Stimulated activated CD4-positive, alpha-beta T cell treated with anti-CD3 and anti-CD28 coated beads, TNF-alpha, amount 100 ng/mL, for 24 hours (primary cell): ENCODE data around the gene PFDN6.

Source experiments
- DNase-seq, 3 experiments: peaks; one replicate each; pipeline ENCODE4 v3.0.0-alpha.2; 2020; ENCODE audit warnings: low read depth in 3 of 3

Gene PFDN6

GRCh38 chr6:33295621-33296369, 6.4 kb downstream of the PFDN6 start:
- no peak for DNase-seq

GRCh38 chr6:33296797-33297405, 7.5 kb downstream of the PFDN6 start:
- DNase-seq: no peak

GRCh38 chr6:33297406-33297955, 8.1 kb downstream of the PFDN6 start:
- no peak for DNase-seq

- peak in 1 of 3 experiments; percentile 54 for DNase-seq
Observed at GRCh38 chr6:33297956-33298772, 8.8 kb downstream of the PFDN6 start.

GRCh38 chr6:33298773-33299236, 9.4 kb downstream of the PFDN6 start, which contains the start of gene RGL2:
RGL2 (minus strand) TSS chr6:33298942; CDS start chr6:33298610, 332 bp downstream.
- peak in 1 of 3 experiments; percentile 56 for DNase-seq

- peak; percentile 85 to 93 (median 91) for DNase-seq
Observed at GRCh38 chr6:33299237-33299944, 10.0 kb downstream of the PFDN6 start.

GRCh38 chr6:33301877-33302276, 12.5 kb downstream of the PFDN6 start:
- DNase-seq: no peak

GRCh38 chr6:33304216-33304615, 14.8 kb downstream of the PFDN6 start:
- DNase-seq: no peak

GRCh38 chr6:33305052-33305451, 15.7 kb downstream of the PFDN6 start:
- no peak for DNase-seq

GRCh38 chr6:33306356-33306755, 17.0 kb downstream of the PFDN6 start:
- DNase-seq: no peak

GRCh38 chr6:33312361-33313104, 23.1 kb downstream of the PFDN6 start:
- DNase-seq: peak; percentile 58 to 78 (median 70)

- DNase-seq: peak in 2 of 3 experiments; percentile 40 to 47
Observed at GRCh38 chr6:33313105-33313708, 23.8 kb downstream of the PFDN6 start.

GRCh38 chr6:33313709-33314514, 24.5 kb downstream of the PFDN6 start, which contains the start of gene TAPBP:
TAPBP (minus strand) TSS chr6:33314078; CDS start chr6:33314041, 37 bp downstream.
- peak; percentile 69 to 85 (median 79) for DNase-seq

GRCh38 chr6:33314515-33314942, 25.1 kb downstream of the PFDN6 start:
- peak in 2 of 3 experiments; percentile 29 to 52 for DNase-seq

- no peak for DNase-seq
Observed at GRCh38 chr6:33314943-33315792, 25.8 kb downstream of the PFDN6 start.

GRCh38 chr6:33315793-33316602, 26.6 kb downstream of the PFDN6 start:
- no peak for DNase-seq
